NCI-H524 (cell line): ENCODE measurements around the gene FAM90A26.
"Not testable (repeated sequence)": the region's sequence is repeated elsewhere in the genome, so short reads cannot be mapped to it uniquely, and the experiment has no call there.

Experiments
- DNase-seq, 2 experiments: peaks; one replicate each; lab custom pipeline; 2025; lab: John Stamatoyannopoulos, UW

Gene FAM90A26

DNA sequence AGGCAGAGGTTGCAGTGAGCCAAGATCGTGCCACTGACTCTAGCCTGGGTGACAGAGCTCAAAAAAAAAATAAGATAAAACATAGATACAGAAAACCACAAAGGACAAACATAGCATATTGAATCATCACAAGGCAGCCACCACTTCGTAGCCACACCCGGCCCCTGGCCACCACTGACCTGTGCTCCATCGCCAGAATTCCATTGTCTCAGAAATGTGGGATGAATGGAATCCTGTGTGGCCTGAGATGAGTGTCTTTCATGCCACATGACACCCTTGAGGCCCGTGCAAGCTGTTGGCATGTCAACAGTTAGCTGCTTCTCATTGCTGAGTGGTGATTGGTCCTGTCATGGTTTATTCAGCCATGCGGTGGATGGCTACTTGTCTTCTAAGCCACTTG, 10.2 kb upstream of the FAM90A26 start:
- DNase-seq, result not testable (repeated sequence)

DNA sequence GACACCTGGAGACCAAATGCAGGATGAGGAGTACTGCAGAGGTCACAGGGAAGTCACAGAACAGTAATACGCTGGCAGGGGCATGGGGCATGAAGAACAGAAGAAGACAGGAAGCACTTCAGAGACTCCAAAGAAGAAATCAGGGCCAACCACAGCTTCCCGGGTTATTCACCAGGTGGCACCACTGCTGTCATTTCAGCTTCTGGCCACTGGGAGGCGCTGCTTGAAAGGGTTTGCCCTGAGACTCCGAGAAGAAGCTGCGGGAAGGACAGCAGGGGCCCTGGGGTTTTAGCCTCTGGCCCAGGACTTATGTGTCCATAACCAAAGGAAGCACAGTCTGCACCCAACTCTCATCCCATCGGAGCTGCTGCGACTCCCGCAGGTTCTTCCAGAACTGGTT, 4.2 kb upstream of the FAM90A26 start:
- DNase-seq, result not testable (repeated sequence)

DNA sequence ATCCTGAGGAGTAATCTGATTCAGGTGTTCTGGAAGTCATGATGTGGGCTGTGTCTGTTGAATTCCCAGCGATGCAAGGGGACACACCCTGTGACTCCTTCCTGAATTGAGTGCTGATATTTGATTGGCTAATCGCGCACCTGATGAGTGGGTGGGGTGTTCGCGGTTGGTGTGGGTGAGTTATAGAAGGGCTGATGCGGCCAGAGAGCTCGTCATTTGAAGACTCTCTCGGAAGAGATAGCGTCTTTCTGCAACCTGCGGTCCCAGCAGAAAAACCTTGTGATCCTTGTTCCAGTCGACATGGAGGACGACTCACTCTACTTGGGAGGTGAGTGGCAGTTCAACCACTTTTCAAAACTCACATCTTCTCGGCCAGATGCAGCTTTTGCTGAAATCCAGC, 40.1 kb downstream of the FAM90A26 start, which contains the start of gene USP17L10:
Gene USP17L10 (plus strand): TSS at position 301 of the 400 bp plus-strand sequence. CDS start 0 bp downstream, at position 301.
- not testable (repeated sequence) for DNase-seq

DNA sequence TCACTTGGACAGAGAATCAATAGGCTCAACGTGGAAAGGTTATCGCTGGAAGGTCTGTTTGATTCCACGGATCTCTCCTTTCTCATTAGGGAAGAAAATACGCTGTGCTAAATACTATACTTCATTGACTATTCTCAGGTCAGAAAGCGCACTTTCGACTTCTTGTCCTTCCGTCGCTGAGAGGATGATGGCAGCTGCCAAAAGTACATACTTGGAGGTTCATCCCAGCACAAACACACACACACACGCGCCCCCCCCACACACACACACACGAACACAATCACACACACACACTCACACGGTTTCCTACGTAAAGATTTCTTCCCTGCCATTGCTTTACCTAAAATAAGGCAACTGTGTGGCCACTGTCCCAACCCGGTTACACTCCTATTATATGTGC, 44.5 kb downstream of the FAM90A26 start:
- DNase-seq, result not testable (repeated sequence)

DNA sequence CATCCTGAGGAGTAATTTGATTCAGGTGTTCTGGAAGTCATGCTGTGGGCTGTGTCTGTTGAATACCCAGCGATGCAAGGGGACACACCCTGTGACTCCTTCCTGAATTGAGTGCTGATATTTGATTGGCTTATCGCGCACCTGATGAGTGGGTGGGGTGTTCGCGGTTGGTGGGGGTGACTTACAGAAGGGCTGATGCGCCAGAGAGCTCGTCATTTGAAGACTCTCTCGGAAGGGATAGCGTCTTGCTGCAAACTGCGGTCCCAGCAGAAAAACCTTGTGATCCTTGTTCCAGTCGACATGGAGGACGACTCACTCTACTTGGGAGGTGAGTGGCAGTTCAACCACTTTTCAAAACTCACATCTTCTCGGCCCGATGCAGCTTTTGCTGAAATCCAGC, 44.9 kb downstream of the FAM90A26 start, which contains the start of gene USP17L11:
Gene USP17L11 (plus strand): TSS at position 301 of the 400 bp plus-strand sequence. CDS start 0 bp downstream, at position 301.
- DNase-seq, result not testable (repeated sequence)

DNA sequence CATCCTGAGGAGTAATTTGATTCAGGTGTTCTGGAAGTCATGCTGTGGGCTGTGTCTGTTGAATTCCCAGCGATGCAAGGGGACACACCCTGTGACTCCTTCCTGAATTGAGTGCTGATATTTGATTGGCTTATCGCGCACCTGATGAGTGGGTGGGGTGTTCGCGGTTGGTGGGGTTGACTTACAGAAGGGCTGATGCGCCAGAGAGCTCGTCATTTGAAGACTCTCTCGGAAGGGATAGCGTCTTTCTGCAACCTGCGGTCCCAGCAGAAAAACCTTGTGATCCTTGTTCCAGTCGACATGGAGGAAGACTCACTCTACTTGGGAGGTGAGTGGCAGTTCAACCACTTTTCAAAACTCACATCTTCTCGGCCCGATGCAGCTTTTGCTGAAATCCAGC, 49.6 kb downstream of the FAM90A26 start, which contains the start of gene USP17L12:
Gene USP17L12 (plus strand): TSS at position 301 of the 400 bp plus-strand sequence. CDS start 0 bp downstream, at position 301.
- DNase-seq, result not testable (repeated sequence)

DNA sequence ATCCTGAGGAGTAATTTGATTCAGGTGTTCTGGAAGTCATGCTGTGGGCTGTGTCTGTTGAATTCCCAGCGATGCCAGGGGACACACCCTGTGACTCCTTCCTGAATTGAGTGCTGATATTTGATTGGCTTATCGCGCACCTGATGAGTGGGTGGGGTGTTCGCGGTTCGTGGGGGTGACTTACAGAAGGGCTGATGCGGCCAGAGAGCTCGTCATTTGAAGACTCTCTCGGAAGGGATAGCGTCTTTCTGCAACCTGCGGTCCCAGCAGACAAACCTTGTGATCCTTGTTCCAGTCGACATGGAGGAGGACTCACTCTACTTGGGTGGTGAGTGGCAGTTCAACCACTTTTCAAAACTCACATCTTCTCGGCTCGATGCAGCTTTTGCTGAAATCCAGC, 54.4 kb downstream of the FAM90A26 start, which contains the start of gene USP17L13:
Gene USP17L13 (plus strand): TSS at position 301 of the 400 bp plus-strand sequence. CDS start 0 bp downstream, at position 301.
- not testable (repeated sequence) for DNase-seq
